Cardiac muscle cell (in vitro differentiated cells and primary cell): ENCODE results near the gene HIVEP2. TPM values are rescaled to one million over a fixed set of nuclear protein-coding genes. Genes with fewer than 3 reads are reported as not detected.

Experiments used
- DNase-seq, 2 donors: peaks; one replicate each; pipeline versions ENCODE4 v3.0.0 to v3.0.0-alpha.2; 2010 to 2017; ENCODE audit warnings: low read depth in 1 of 2, low spot score in 1 of 2
- H3K27ac ChIP-seq: fragments of 200-600 bp; sonication (generic); 2 replicates; pipeline ENCODE4 v1.5.1; 2016
- H3K27me3 ChIP-seq: fragments of 200-600 bp; sonication (generic); 2 replicates; pipeline ENCODE4 v1.6.0; 2016; ENCODE audit warnings: control low read depth
- H3K36me3 ChIP-seq: fragments of 200-600 bp; sonication (generic); 2 replicates; pipeline ENCODE4 v1.5.1; 2016; ENCODE audit warnings: control low read depth
- H3K4me1 ChIP-seq: fragments of 200-600 bp; sonication (generic); 2 replicates; pipeline ENCODE4 v1.8.1; 2017; ENCODE audit warnings: low read depth, mild to moderate bottlenecking, mixed run types
- H3K4me3 ChIP-seq: fragments of 200-600 bp; sonication (generic); 2 replicates; pipeline ENCODE4 v1.5.1; 2016; ENCODE audit warnings: mild to moderate bottlenecking
- H3K9me3 ChIP-seq: fragments of 200-600 bp; sonication (generic); 2 replicates; pipeline ENCODE4 v1.5.1; 2017; ENCODE audit warnings: low read depth, mild to moderate bottlenecking, control low read depth
- CTCF ChIP-seq: IDR thresholded peaks from 2 replicates; pipeline ENCODE4 v1.5.1; 2012; ENCODE audit warnings: low read depth, mild to moderate bottlenecking, low read length
- polyA plus RNA-seq: library from polyadenylated mRNA; unstranded; fragments of >200 nt; fragmentation: Nextera tagmentation; extraction: Ambion mirVana; gene quantifications from 2 replicates; pipeline ENCODE4 v1.2.1, GENCODE V29; 2016
- total RNA-seq: library from RNA; depleted of rRNA; stranded (reverse); fragments of >200 nt; gene quantifications from 2 replicates; pipeline ENCODE4 v1.2.3, GENCODE V29; 2016

Gene HIVEP2
- total and polyA plus RNA-seq, 2 experiments from 2014 or later: 3.6 to 18.0 TPM

- H3K9me3 ChIP-seq: no peaks in the 10 kb centered on the region
- H3K27ac ChIP-seq: peak overlapping the region; percentile 81
- no peaks in the 10 kb centered on the region for H3K27me3 ChIP-seq
- peaks cover 35% of the 10 kb centered on the region for H3K4me1 ChIP-seq
- H3K4me3 ChIP-seq: no peak overlapping the region
- H3K36me3 ChIP-seq: no peaks in the 10 kb centered on the region
- TF ChIP-seq CTCF: no peak
- peak in 1 of 2 donors; percentile 60 for DNase-seq
Measured at GRCh38 chr6:142900227-142900971, 44.6 kb downstream of the HIVEP2 start.

- no peak overlapping the region for H3K4me3 ChIP-seq
- H3K36me3 ChIP-seq: no peaks in the 10 kb centered on the region
- peak in 1 of 2 donors; percentile 72 for DNase-seq
- H3K9me3 ChIP-seq: no peaks in the 10 kb centered on the region
- no peaks in the 10 kb centered on the region for H3K27me3 ChIP-seq
- TF ChIP-seq CTCF: no peak
- H3K27ac ChIP-seq: peak overlapping the region; percentile 81
- peaks cover 35% of the 10 kb centered on the region for H3K4me1 ChIP-seq
Measured at GRCh38 chr6:142898927-142899895, 45.8 kb downstream of the HIVEP2 start.

- no peak for DNase-seq
- peaks cover 36% of the 10 kb centered on the region for H3K4me1 ChIP-seq
- no peaks in the 10 kb centered on the region for H3K27me3 ChIP-seq
- no peak overlapping the region for H3K4me3 ChIP-seq
- H3K36me3 ChIP-seq: no peaks in the 10 kb centered on the region
- H3K9me3 ChIP-seq: no peaks in the 10 kb centered on the region
- TF ChIP-seq CTCF: no peak
- H3K27ac ChIP-seq: no peak overlapping the region
Measured at GRCh38 chr6:142897659-142898058, 47.3 kb downstream of the HIVEP2 start.

- Histone ChIP-seq H3K9me3 (no peaks in the 10 kb centered on the region), H3K27me3 (no peaks in the 10 kb centered on the region), H3K4me1 (peaks cover 40% of the 10 kb centered on the region), H3K36me3 (no peaks in the 10 kb centered on the region), H3K27ac (no peak overlapping the region), H3K4me3 (no peak overlapping the region)
- TF ChIP-seq CTCF: no peak
- no peak for DNase-seq
Measured at GRCh38 chr6:142896732-142897131, 48.2 kb downstream of the HIVEP2 start.

- Histone ChIP-seq H3K4me1 (peaks cover 16% of the 10 kb centered on the region), H3K27me3 (no peaks in the 10 kb centered on the region), H3K36me3 (no peaks in the 10 kb centered on the region), H3K4me3 (no peak overlapping the region), H3K27ac (peak overlapping the region; percentile 74), H3K9me3 (no peaks in the 10 kb centered on the region)
- TF ChIP-seq CTCF: no peak
- peak in 1 of 2 donors; percentile 56 for DNase-seq
Measured at GRCh38 chr6:142893088-142893487, 51.9 kb downstream of the HIVEP2 start.
